KBM-7 (cell line): ENCODE measurements around the gene PSD4.
"Not testable (repeated sequence)": the region's sequence is repeated elsewhere in the genome, so short reads cannot be mapped to it uniquely, and the experiment has no call there.

Experiments
- DNase-seq: peaks from one replicate; pipeline ENCODE4 v3.0.0-alpha.2; 2015
- in situ Hi-C: fragments of 300-500 bp; cut with MboI; formaldehyde crosslinking; loops from 2 replicates; pipeline ENCODE4 v1.14.3; 2020; ENCODE audit warnings: low sequenced_read_pairs, low pct_unique_long_range_greater_than_20kb, mixed read lengths

The PSD4 gene

DNA sequence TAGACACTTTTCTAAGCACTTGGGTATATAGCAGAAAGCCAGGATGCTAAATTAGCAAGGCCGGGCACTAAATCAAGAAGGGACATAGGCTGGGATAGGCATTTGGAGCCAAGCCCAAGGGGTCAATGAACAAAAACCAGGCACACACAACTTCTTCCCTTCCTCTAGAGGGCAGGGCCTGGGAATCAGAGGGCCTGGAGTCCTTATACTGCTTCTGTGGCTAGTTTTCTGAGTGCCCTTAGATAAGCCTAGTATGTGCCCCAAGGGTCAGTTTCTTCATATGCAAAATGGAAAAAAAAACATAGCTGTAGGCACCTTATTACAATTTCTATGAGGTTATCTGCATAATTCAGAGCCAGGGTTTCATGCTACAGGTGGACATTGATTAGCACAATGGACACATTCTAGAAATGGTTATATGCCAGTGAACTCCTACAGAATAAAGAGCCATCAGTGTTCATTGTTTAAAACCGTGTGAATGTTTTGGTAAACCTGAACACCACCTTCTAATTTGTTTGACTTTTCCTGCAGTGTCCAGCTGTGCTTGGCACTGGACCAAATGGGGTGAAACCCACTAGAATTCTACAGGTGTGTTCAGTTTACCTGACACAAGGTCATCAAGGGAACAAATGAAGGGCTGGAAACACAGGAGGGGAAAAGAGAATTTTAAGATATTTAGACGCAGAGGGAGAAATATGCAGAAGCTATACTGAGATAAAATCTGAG lies 55.4 kb downstream of the PSD4 start:
- DNase-seq = no peak
- in situ Hi-C loops = no loop called here

DNA sequence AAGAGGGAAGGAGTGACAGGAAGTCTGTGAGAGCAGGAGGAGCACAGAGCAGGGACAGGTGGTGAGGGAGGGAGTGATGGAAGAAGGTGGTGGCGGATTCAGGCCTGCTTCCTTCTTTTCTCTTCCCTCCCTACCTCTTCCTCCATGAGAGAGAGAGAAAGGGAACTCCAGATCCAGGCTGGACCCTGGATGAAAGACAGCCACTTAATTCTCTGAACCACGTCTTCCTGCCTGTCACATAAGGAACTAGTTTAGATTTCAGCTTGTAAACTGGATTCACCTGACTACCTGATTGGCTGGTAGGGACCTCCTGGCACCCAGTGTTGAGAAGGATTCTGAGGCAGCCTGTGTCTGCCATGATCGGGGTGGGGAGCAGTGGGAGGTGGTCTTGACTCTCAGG lies 56.0 kb downstream of the PSD4 start:
- DNase-seq = peak; percentile 67
- in situ Hi-C loops = no loop called here

DNA sequence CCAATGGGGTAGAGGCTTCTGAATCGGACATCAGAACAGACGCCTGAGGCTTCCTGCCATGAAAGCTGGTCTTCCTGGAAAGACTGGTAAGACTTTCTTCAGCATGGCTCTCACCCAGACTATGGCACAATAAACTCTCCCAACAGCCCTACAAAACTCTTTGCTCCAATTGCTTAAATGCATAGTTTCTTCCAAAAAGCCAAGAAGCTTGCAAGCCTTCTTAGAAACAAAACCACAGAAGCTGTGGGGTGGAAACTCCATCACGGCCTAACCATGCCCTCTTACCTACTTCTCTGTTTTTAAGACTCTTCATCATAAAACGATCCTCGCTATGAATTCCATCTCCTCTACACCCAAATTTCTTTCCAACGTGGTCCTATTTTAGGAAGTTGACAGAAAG lies 56.8 kb downstream of the PSD4 start:
- in situ Hi-C loops = no loop called here
- DNase-seq = peak; percentile 75

DNA sequence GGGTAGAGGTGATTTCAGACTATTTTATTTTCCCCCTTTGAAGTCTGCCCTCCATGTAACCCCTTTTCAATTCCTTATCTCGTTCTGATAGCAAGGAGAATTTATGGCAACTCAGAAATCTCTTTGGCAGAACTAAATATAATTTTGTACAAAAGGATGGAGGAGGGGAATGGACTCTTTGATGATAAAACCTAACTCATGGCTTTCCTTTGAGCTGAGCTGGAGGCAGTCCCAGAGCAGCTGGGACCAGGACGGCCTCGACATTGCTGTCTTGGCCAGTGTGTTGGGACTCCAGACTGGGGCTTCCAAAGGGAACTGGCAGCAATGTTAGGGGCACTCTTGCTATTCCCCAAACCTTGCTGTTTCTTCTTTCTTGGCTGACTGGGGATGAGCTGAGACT lies 57.3 kb downstream of the PSD4 start:
- no peak for DNase-seq
- in situ Hi-C loops = no loop called here

DNA sequence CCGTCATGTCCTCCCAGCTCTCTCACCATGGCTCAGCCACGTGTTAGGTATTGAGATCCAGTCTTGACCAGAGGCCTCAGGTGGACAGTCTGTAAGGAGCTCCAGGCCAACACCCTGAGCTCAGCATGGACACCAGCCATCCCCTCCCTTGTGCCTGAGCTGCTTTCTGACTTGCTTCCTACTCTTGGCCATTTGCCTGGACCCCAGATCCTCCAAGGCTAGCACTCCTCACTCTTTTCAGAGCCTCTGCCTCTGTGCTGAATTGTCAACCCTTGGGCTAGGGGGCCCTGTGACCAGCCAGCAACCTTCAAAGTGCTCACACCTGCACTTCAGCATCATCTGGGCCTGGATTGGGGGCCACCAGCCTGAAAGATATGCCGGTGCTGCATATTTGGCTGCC lies 58.4 kb downstream of the PSD4 start:
- in situ Hi-C loops = no loop called here
- no peak for DNase-seq

DNA sequence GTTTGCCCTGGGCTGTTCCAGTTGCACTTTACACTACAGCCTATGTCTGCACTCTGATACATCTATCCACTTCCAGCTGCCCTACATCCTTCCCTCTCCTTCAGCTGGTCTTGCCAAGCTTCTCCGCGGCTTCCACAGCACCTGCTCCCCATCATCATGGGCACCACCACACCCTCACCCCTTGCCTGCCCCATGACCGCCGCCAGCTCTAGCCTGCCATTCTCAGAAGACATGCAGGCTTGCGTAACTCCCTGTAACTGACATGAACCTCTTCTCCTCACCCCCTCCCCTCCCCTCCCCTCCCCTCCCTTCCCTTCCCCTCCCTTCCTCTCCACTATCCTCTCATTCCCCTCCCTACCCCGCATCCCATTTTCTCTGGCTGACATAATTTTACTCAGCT lies 59.0 kb downstream of the PSD4 start:
- no peak for DNase-seq
- in situ Hi-C loops = no loop called here

DNA sequence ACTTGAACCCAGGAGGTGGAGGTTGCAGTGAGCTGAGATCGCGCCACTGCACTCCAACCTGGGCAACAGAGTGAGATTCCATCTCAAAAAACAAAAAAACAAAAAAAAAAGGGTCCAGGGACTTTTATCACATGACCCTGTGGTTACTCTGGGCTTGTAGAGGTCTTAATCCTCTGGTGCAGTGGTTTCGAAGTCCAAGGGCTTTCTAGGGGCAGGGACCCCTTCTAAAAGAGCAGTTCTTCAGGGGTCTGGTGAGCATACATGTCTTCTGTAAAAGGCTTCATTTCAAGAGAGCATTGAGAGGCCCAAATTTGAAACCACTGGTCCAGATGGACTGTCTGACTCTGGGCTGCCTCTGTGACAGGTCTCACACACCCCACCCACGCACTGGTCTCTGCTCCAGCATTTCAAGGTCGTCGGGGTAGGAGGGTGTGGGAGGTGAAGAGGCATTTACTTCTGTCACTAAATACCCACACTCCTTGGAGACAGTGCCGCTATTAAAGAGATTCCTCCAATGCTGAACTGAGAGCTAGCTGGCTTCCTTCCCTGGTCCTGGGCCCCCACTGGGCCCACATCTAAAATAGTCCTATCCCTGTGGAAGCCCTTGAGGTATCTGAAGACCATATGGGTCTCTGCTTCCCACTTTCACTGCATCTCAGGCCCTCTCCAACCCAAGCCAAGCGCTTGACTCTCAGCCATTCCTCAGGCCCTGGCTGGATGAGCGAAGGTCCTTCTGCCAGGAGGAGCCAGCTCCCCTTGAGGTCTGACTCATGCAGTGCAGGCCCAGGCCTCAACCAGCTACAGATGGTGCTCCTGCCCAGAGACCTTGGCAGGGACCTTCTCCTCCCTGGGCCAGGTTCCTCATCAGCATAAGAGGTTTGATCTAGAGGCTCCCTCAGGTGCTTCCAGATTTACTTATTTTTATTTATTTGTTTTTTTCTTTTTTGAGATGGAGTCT lies 60.1 kb downstream of the PSD4 start:
- DNase-seq = no peak
- in situ Hi-C loops = no loop called here

DNA sequence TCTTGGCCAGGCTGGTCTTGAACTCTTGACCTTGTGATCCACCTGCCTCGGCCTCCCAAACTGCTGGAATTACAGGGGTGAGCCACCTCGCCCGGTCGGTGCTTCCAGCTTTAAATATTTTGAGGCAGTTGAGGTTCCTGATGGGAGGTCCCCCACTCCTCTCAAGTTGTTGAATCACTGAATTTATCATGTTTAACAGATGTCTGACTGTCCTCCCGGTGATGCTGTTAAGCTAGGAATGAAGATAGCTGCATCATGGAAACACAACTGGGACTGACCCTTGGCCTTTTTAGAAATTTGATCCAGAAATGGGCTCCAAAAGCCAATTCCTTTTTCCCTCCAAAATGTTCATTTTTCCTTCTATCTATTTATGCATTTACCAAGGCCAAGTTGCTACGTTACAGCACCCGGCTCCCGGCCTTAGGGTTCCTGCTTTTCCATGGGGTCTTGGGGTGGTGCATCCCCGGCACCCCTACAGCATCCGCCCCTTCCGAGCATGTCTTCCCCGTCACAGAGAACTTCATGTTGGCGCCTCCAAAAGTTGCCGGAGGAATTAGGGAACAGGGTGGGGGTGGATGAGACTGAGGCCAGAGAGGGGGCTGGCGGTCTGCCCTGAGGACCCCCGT lies 61.1 kb downstream of the PSD4 start:
- in situ Hi-C loops = no loop called here

DNA sequence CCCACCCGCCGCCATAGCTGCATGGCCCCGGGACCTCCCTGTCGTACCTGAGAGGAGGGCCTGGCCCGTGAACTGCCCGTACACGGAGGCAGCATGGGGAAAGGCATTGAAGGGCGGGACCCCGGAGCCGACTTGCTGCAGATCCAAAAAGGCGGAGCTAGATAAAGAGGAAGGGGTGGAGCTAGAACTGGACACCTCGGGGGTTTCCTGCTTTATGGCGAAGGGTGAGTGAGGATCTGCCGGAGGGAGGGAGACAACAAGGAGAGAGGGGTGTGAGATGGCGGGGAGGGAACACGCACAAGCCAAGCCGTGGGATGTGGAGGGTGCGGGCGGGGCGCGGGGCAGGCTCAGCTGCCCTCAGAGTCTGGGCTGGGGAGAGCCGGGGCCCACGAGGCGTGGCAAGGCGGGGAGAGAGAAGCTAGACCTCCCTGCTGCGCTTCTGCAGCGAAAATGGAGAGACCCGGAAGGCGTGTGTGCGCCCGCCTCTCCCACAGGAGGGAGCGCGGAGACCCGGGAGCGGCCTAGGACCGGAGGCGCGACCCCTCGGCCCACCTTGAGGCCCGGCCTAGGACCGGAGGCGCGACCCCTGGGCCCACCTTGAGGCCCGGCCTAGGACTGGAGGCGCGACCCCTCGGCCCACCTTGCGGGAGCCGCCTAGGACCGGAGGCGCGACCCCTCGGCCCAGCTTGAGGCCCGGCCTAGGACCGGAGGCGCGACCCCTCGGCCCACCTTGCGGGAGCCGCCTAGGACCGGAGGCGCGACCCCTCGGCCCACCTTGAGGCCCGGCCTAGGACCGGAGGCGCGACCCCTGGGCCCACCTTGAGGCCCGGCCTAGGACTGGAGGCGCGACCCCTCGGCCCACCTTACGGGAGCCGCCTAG lies 61.8 kb downstream of the PSD4 start:
- in situ Hi-C loops = not testable (repeated sequence)
- peak; percentile 95 for DNase-seq

More for the DNA sequence above, 61.1 kb downstream of the PSD4 start:
- no peak for DNase-seq

DNA sequence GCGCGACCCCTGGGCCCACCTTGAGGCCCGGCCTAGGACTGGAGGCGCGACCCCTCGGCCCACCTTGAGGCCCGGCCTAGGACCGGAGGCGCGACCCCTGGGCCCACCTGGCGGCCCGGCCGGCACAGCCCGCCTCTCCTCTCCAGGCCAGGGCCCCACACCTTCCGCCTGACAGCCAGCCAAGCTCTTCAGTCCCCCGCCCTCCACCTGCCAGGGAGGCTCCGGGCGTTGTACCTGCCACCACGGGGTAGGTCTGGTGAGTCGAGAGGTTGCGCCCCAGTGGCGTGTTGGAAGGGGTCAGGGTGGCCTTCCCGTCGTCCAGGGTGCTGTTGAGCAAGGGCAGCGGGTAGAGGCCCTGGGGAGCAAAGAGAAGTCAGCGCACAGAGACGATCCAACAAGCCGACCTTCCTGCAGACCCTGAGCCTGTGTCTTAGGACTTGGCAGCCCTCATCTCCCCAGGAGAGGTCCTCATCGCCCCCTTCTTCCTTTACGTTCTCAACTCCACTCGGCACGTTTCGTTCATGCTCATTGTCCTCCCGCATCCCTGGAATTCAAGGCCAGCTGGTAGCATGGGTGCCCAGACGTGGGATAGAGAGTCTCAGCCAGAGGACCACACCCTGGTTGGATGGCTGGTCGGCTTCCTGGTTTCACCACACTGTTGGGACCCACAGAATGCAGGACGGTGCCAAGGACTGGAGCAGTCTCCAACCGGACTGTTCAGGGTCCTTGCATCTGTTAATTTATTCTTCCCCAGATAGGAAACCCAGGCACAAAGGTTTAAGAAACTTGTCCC lies 62.8 kb downstream of the PSD4 start:
- in situ Hi-C loops = no loop called here

DNA sequence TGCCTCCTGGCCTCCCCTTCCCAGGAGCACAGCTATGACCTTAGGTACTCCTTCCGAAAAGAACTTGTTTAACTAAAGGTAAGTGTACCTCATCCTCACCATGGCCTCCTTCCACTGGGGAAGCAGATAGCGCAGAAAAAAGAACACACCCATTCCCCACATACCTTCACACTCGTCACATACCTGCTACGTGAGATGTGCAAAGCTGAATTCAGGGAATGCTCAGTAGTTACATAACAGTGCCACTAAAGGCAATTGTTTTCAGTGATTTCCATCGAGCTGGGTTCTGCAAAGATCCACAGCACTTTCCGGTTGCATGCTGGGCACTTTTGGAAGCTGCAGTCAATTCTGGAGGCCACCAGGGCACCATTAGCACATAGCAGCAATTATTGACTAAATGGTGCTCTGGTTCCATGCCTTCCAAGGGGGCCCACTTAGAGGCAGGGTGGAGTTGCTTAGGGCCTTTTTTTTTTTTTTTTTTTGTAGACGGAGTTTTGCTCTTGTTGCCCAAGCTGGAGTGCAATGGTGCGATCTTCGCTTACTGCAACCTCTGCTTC lies 63.9 kb downstream of the PSD4 start:
- DNase-seq = no peak
- in situ Hi-C loops = no loop called here

More for the DNA sequence above, 62.8 kb downstream of the PSD4 start:
- no peak for DNase-seq

DNA sequence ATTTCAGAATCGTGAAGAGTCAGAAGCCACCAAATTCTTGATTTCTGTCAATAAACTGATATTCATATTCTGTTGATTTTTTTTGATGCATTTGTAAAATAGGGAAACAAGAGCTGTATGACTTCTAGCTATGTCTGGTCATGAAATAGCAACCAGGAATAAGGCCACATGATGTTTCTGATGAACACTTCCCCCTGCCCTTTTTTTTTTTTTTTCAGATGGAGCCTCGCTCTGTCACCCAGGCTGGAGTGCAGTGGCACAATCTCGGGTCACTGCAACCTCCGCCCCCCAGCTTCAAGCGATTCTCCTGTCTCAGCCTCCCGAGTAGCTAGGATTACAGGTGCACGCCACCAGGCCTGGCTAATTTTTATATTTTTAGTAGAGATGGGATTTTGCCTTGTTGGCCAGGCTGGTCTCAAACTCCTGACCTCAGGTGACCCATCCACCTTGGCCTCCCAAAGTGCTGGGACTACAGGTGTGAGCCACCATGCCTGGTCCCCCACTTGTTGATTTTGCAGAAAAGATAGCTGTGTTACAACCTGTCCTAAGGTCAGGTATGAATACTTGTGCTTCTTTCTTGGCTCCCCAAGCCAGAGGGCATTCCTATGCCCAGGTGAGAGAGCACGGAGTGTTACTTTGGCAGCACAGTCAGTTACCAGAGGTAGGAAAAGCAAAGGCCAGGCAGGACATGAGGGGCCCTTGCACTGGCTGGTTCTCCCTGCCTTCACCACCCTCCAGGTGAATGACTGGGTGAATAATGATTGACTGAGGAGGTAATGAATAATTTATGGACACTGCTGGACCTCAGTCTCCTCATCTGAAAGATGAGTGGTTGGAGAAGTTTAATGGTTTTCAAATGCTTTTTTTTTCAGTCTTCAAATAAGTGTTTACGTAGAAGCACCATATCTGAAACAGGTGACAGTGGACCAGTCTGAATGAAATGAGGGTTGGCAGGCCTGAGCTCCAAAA lies 65.4 kb downstream of the PSD4 start:
- in situ Hi-C loops = no loop called here
- no peak for DNase-seq

DNA sequence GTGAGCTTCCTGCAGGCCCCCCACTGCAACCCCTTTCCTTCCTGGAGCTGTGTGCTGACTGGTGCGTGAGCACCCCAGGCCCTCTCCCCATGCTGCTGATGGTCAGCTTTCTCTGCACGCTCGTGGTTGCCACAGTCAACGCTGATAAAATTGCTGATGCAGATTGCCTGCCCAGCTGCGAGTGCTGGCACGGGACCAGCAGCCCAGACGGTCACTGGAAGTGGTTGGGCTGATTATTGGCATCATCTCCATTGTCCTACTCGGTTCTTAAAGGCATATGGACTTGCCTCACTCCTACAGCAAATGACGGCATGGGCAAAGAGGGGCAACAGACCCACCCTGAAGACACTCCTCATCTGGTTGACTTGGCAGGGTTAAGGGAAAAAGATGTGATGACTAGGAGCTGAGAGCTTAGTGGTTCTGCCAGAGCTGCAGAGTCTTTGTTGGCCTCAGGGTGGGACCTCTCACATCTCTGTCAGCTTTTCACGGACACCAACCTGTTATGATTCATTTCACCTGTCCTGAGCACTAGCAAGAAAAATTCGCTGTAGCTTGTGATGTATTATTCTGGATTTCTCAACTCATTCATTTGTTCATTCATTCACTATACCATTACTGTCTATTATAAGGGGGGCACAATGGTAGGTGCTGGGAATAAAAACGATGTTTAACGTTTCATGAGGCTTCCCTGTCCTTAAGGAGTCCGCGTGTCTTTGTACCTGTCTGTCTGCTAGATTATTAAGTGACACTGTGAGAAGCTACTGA lies 66.6 kb downstream of the PSD4 start:
- in situ Hi-C loops = no loop called here
- no peak for DNase-seq

DNA sequence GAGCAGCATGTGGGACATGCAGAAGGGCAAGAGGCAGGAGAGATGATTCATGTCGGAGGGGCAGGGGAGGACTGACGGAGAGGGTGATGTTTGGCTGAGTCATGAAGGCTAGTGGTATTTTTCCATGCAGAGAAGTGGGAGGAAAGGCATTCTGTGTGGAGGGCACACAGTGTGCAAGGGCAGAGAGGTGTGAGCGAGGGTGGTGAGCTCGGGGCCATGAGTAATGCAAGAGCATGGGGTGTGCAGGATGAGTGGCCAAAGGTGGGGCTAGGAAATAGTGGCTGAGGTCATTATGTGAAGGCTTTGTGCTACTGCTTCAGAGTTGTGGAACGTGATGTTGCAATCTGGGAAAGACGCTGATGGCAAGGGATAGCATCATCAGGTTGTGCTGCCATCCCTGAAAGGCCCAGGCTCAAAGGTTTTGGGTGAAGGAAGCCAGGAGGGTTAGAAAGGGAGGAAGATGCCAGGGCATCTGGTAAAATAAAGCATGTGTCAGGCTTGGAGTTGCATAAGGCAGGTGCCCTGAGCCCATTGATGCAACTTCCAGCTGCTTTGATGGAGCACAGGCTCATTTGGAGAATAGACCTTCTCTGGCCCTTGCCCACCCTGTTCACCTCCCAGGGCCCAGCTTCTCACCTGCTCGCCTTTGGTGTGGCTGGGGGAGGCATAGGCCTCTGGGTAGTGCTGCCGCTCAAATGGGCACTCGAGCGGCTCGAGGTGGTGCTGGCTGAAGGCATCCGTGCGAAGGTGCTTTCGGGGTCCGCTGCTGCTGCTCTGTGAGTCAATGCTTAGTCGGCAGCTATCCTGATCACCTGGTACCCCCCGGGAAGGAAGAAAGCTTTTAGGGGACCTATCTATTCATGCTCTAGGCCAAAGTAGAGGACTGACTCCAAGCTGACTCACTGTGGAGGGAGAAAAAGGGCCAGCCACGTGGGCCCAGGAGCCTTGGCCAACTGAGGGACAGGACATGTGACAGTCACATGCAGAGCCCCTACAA lies 67.4 kb downstream of the PSD4 start:
- DNase-seq = no peak

DNA sequence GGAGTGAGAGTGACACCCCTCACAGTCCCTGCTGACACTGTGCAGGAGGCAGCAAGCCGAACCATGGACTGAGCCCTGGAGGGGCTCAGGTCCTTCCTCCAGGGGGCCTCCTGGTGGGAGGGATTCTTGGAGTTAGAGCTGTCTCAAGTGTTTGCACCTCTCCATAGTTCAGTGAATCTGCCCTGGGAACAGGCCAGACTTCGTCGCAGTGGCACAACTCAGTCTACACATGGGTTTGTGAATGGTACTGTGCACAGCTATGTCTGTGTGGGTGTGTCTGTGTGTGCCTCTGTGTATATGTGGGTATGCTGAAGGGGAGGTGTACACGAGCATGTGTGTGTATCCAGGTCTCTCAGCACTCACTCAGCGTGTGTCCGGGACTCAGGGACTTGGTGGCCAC lies 68.6 kb downstream of the PSD4 start:
- no peak for DNase-seq
- in situ Hi-C loops = no loop called here

More for the DNA sequence above, 67.4 kb downstream of the PSD4 start:
- in situ Hi-C loops = no loop called here
